Sigmoid colon (tissue), 7 donors: ENCODE results near the gene TMC2. TPM values are rescaled to one million over a fixed set of nuclear protein-coding genes. Genes with fewer than 3 reads are reported as not detected.

Experiments
- DNase-seq: peaks from one replicate; pipeline ENCODE4 v3.0.0-alpha.2; 2019
- H3K27ac ChIP-seq, 4 donors: fragments of 200-600 bp; sonication (generic); one replicate each; pipeline ENCODE4 v1.5.1; 2016 to 2019; ENCODE audit warnings: mild to moderate bottlenecking in 1 of 4
- H3K27me3 ChIP-seq, 3 donors: fragments of 200-600 bp; sonication (generic); one replicate each; pipeline ENCODE4 v1.5.1; 2019; ENCODE audit warnings: mild to moderate bottlenecking in 1 of 3
- H3K36me3 ChIP-seq, 4 donors: fragments of 200-600 bp; sonication (generic); one replicate each; pipeline ENCODE4 v1.5.1; 2016 to 2019
- H3K4me1 ChIP-seq, 4 donors: fragments of 200-600 bp; sonication (generic); one replicate each; pipeline ENCODE4 v1.5.1; 2017 to 2019
- H3K4me3 ChIP-seq, 4 donors: fragments of 200-600 bp; sonication (generic); one replicate each; pipeline ENCODE4 v1.5.1; 2017 to 2019; ENCODE audit warnings: mild to moderate bottlenecking in 2 of 4, moderate library complexity in 1 of 4
- H3K9me3 ChIP-seq, 4 donors: fragments of 200-600 bp in 3 of 4; sonication (generic) in 3 of 4; one replicate each; pipeline versions ENCODE4 v1.5.1 to v1.6.1; 2013 to 2019
- EP300 ChIP-seq, 4 donors: sonication (generic); formaldehyde crosslinking; IDR thresholded peaks; one replicate each; pipeline ENCODE4 v1.6.1; 2017; ENCODE audit warnings: antibody characterized with exemption in 4 of 4
- POLR2A ChIP-seq, 2 donors: fragments of 450-650 bp; IDR thresholded peaks; one replicate each; pipeline ENCODE4 v1.6.1; 2016; ENCODE audit warnings: antibody characterized with exemption in 2 of 2, mild to moderate bottlenecking in 2 of 2, moderate library complexity in 2 of 2
- POLR2AphosphoS5 ChIP-seq, 4 donors: sonication (generic); formaldehyde crosslinking; IDR thresholded peaks; one replicate each; pipeline ENCODE4 v1.6.1; 2017; ENCODE audit warnings: antibody characterized with exemption in 4 of 4
- WGBS, 2 donors: extraction: QIAGEN DNeasy Blood & Tissue Kit; methylation state at CpG; one replicate each; pipeline ENCODE4 v1.1.7; 2013; 5-methylcytosine and 5-hydroxymethylcytosine counted together
- intact Hi-C: fragments of 100-400 bp; cut with DNase I; formaldehyde crosslinking; loops from one replicate; pipeline ENCODE4 v1.15.1; 2023
- polyA plus RNA-seq, 3 donors: library from polyadenylated mRNA; stranded (reverse); fragments of 200-250 nt; gene quantifications; one replicate each; pipeline ENCODE4 v1.2.3, GENCODE V29; 2013
- total RNA-seq, 4 donors: library from RNA; depleted of rRNA; stranded (reverse); fragments of >200 nt; gene quantifications; one replicate each; pipeline ENCODE4 v1.1.0, GENCODE V29; 2016
- TF ChIP-seq, protein P1 (sequence below), 4 experiments: fragments of 450-650 bp in 3 of 4; fragments of 200-600 bp in 1 of 4; IDR thresholded peaks; one replicate each; pipeline ENCODE4 v1.5.1; 2016 to 2019; ENCODE audit warnings: antibody characterized with exemption in 4 of 4, mild to moderate bottlenecking in 3 of 4, moderate library complexity in 2 of 4
- donor health status: healthy with polysubstance abuse.
- donor health status: Bipolar disorder and iron deficiency.
- donor health status: healthy.

TMC2 gene
- total and polyA plus RNA-seq, 7 donors = 0.19 to 0.60 (median 0.28) TPM; not detected in 4

GRCh38 chr20:2618815-2619214 is 82.4 kb downstream of the TMC2 start:
- H3K27ac ChIP-seq = no peak overlapping the region
- intact Hi-C loops = no loop called here
- no peak overlapping the region for H3K4me3 ChIP-seq
- no peak for DNase-seq
- no peaks in the 10 kb centered on the region for H3K27me3 ChIP-seq
- no peaks in the 10 kb centered on the region for H3K9me3 ChIP-seq
- H3K4me1 ChIP-seq = no peaks in the 10 kb centered on the region
- TF ChIP-seq POLR2A (IDR thresholded peaks at IDR 0.05) (no peak), POLR2AphosphoS5 (IDR thresholded peaks at IDR 0.05) (no peak), EP300 (IDR thresholded peaks at IDR 0.05) (no peak)
- TF ChIP-seq, protein P1, sequence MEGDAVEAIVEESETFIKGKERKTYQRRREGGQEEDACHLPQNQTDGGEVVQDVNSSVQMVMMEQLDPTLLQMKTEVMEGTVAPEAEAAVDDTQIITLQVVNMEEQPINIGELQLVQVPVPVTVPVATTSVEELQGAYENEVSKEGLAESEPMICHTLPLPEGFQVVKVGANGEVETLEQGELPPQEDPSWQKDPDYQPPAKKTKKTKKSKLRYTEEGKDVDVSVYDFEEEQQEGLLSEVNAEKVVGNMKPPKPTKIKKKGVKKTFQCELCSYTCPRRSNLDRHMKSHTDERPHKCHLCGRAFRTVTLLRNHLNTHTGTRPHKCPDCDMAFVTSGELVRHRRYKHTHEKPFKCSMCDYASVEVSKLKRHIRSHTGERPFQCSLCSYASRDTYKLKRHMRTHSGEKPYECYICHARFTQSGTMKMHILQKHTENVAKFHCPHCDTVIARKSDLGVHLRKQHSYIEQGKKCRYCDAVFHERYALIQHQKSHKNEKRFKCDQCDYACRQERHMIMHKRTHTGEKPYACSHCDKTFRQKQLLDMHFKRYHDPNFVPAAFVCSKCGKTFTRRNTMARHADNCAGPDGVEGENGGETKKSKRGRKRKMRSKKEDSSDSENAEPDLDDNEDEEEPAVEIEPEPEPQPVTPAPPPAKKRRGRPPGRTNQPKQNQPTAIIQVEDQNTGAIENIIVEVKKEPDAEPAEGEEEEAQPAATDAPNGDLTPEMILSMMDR (IDR thresholded peaks at IDR 0.05) = no peak
- 56 to 71% methylated on average over 6 of the region's 6 CpGs for WGBS, 2 donors
- no peaks in the 10 kb centered on the region for H3K36me3 ChIP-seq

DNA sequence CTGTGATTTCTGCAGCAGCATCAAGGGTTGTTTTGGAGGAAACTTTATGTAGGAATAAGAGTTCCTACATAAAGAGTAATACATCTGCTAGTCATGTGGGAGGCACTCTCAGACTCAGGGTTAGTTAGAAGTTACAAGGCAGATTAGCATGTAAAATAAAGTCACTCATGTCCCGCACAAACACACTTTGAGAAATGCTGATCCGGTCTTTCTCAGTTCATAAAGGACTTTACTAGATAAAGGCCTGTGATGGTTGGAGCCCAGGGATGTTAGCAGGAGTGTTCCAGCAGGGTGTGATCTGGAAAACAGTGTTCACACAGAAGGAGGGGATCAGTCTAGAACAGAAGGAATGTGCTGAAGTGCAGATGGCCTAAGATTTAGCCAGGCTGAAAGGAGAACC is 83.0 kb downstream of the TMC2 start:
- TF ChIP-seq, protein P1 (IDR thresholded peaks at IDR 0.05) = no peak
- no peak for TF ChIP-seq POLR2A (IDR thresholded peaks at IDR 0.05)
- no peaks in the 10 kb centered on the region for H3K4me1 ChIP-seq
- no peak for DNase-seq
- no peaks in the 10 kb centered on the region for H3K9me3 ChIP-seq
- intact Hi-C loops = no loop called here
- WGBS, 2 donors = 66 to 68% methylated on average over 2 of the region's 2 CpGs
- H3K4me3 ChIP-seq = no peak overlapping the region
- H3K27ac ChIP-seq = no peak overlapping the region
- H3K27me3 ChIP-seq = no peaks in the 10 kb centered on the region
- H3K36me3 ChIP-seq = no peaks in the 10 kb centered on the region

DNA sequence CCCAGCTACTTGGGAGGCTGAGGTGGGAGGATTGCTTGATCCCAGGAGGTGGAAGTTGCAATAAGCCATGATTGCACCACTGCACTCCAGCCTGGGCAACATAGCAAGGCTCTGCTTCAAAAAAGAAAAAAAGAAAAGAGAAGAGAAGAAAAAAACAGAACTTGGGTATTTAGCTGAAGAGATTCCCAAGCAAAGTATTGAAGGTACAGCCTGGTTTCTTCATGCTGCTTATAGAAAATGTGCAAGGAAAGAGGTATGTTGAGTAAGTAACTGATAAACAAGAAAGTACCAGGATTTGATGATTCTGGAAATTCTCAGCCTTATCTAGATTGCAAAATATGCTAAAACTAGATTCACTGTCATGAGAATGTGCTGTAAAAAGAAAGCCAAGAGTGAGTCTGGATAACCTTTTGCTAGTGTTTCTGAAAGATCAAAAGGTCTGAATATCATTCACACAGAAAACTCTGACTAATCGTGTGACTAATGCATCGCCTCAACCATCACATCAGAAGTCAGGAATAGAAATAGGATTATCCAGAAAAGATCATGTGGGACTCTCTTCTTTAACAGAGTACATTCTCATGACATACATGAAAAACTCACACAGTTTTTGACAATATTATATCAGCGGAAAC is 83.7 kb downstream of the TMC2 start:
- H3K4me3 ChIP-seq = no peak overlapping the region
- no peak overlapping the region for H3K27ac ChIP-seq
- H3K4me1 ChIP-seq = no peaks in the 10 kb centered on the region
- WGBS, 2 donors = 94 to 95% methylated on average over 3 of the region's 3 CpGs
- no peaks in the 10 kb centered on the region for H3K9me3 ChIP-seq
- intact Hi-C loops = no loop called here
- no peak for TF ChIP-seq POLR2A (IDR thresholded peaks at IDR 0.05)
- TF ChIP-seq EP300 (IDR thresholded peaks at IDR 0.05) = no peak
- TF ChIP-seq, protein P1 (IDR thresholded peaks at IDR 0.05) = no peak
- no peak for TF ChIP-seq POLR2AphosphoS5 (IDR thresholded peaks at IDR 0.05)
- H3K36me3 ChIP-seq = no peaks in the 10 kb centered on the region
- no peaks in the 10 kb centered on the region for H3K27me3 ChIP-seq
- no peak for DNase-seq

DNA sequence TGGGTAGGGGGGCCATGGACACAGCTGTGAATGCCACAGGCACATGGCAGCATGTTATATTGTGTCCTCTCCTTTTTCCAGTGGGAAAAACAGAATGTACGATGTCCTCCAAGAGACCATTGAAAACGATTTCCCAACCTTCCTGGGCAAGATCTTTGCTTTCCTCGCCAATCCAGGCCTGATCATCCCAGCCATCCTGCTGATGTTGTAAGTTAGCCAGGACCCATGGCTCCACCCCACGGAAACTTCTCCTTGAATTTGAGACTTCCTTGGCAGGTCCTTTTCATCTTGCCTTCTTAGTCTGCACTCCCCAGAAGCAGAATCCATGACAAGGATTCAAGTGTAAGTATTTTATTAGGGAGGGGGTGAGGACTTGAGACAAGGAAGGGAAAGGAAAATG is 87.8 kb downstream of the TMC2 start:
- DNase-seq = peak; percentile 82
- Histone ChIP-seq H3K27ac (peak overlapping the region in 2 of 4 donors; percentile 21 to 45), H3K4me1 (no peaks in the 10 kb centered on the region), H3K36me3 (no peaks in the 10 kb centered on the region), H3K4me3 (no peak overlapping the region), H3K9me3 (no peaks in the 10 kb centered on the region), H3K27me3 (no peaks in the 10 kb centered on the region)
- WGBS, 2 donors = 80 to 82% methylated on average over 4 of the region's 4 CpGs
- TF ChIP-seq EP300 (IDR thresholded peaks at IDR 0.05) = no peak
- TF ChIP-seq, protein P1 (IDR thresholded peaks at IDR 0.05) = no peak
- TF ChIP-seq POLR2AphosphoS5 (IDR thresholded peaks at IDR 0.05) = no peak
- no peak for TF ChIP-seq POLR2A (IDR thresholded peaks at IDR 0.05)
- intact Hi-C loops = no loop called here

DNA sequence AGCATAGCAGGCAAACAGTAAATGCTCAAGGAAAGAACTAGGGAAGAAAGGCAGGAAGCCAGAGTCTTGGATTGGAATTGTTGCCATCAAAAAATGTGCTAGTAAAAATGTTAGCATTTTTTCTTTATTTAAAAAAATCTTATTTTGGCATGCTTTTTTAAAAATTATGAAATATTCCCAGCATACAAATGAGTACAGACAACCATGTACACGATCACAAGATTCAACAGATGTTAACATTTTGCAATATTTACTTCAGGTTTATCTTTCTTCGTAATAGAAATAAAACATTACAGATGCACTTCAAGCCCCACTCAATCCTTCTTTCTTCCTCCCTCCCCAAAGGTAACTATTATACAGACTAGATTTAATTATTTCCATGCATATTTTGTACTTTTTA is 88.7 kb downstream of the TMC2 start:
- peak in 1 of 4 donors; percentile 54 for TF ChIP-seq POLR2AphosphoS5 (IDR thresholded peaks at IDR 0.05)
- TF ChIP-seq EP300 (IDR thresholded peaks at IDR 0.05) = no peak
- 81 to 82% methylated on average over 2 of the region's 2 CpGs for WGBS, 2 donors
- intact Hi-C loops = no loop called here
- Histone ChIP-seq H3K27ac (peak overlapping the region in 2 of 4 donors; percentile 21 to 45), H3K4me1 (no peaks in the 10 kb centered on the region), H3K36me3 (no peaks in the 10 kb centered on the region), H3K4me3 (no peak overlapping the region), H3K27me3 (peaks cover 0 to 5% (median 0%) of the 10 kb centered on the region in 3 donors), H3K9me3 (no peaks in the 10 kb centered on the region)
- no peak for DNase-seq
